ENCODE results near the gene CCL11.

GRCh38 chr17:34259146-34259545 is 26.4 kb upstream of the CCL11 start:
- no peak for TF ChIP-seq POLR2A (IDR thresholded peaks at IDR 0.05; ENCODE audit: low read length)
- no peak for TF ChIP-seq GATA1 (IDR thresholded peaks at IDR 0.05; ENCODE audit: low read depth, low read length)

Measured in erythroblast (primary cell).